ENCODE data around the gene CAP1.
"Not testable (repeated sequence)": the region's sequence is repeated elsewhere in the genome, so short reads cannot be mapped to it uniquely, and the experiment has no call there.

DNA sequence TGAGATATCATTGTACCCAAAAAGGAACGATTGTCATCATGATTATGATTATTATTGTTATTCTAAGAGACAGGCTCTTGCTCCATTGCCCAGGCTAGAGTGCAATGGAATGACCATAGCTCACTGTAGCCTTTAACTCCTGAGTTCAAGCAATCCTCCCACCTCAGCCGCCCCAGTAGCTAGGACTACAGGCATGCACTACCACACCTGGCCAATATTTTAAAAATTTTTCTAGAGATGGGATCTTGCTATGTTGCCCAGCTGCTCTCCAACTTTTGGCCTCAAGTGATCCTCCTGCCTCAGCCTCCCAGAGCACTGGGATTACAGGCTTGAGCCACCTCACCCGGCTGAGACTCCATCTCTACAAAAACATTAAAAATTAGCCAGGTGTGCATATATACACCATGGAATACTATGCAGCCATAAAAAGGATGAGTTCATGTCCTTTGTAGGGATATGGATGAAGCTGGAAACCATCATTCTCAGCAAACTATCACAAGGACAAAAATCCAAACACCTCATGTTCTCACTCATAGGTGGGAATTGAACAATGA lies 33.0 kb upstream of the CAP1 start:
- TF ChIP-seq, protein P1, sequence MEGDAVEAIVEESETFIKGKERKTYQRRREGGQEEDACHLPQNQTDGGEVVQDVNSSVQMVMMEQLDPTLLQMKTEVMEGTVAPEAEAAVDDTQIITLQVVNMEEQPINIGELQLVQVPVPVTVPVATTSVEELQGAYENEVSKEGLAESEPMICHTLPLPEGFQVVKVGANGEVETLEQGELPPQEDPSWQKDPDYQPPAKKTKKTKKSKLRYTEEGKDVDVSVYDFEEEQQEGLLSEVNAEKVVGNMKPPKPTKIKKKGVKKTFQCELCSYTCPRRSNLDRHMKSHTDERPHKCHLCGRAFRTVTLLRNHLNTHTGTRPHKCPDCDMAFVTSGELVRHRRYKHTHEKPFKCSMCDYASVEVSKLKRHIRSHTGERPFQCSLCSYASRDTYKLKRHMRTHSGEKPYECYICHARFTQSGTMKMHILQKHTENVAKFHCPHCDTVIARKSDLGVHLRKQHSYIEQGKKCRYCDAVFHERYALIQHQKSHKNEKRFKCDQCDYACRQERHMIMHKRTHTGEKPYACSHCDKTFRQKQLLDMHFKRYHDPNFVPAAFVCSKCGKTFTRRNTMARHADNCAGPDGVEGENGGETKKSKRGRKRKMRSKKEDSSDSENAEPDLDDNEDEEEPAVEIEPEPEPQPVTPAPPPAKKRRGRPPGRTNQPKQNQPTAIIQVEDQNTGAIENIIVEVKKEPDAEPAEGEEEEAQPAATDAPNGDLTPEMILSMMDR (IDR thresholded peaks at IDR 0.05) = not testable (repeated sequence)
- TF ChIP-seq POLR2AphosphoS5 (IDR thresholded peaks at IDR 0.05); POLR2A (IDR thresholded peaks at IDR 0.05; ENCODE audit: low read depth): not testable (repeated sequence)

Data from esophagus muscularis mucosa (tissue), 3 donors.